Measurements from ENCODE around the gene IGSF23. TPM values are rescaled to one million over a fixed set of nuclear protein-coding genes. Genes with fewer than 3 reads are reported as not detected.

Gene IGSF23
- total RNA-seq, 6 donors from 2014 or later: not detected

DNA sequence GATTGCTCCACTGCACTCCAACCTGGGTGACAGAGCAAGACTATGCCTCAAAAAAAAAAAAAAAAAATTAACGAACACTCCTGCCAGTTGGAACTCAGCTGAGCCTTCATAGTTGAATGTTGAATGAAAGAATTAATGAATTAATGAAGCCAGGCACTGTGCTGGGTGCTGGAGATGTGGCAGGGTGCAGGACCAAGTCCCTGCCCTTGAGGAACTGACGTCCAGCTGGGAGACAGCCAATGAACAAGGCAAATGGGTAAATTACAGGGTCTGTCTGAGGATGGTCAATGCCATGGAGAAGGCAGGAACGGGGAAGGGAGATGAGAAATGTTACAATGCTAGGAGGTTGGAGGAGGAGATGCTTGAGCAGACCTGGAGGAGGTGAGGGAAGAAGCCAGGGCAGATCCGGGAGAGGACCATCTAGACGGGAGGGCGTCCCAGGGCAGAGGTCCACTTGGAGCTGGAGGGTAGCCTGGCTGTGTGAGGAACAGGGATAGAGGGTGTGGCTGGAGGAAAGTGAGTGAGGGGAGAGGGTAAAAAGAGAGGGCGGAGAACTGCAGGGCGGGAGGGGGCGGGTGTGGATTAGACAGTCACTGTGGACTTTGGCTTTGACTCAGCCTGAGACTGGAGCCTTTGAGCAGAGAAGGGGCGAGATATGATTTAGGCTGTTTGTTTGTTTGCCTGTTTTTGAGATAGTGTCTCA, 16.8 kb upstream of the IGSF23 start:
- Histone ChIP-seq H3K27me3 (no peaks in the 10 kb centered on the region), H3K36me3 (no peaks in the 10 kb centered on the region), H3K9me3 (no peaks in the 10 kb centered on the region), H3K4me1 (peaks cover 5 to 14% (median 13%) of the 10 kb centered on the region in 4 donors), H3K27ac (no peak overlapping the region), H3K4me3 (no peak overlapping the region)
- DNase-seq (no peak), ATAC-seq (ENCODE audit: low FRiP score in 2 of 2) (peak in 1 of 2 donors; percentile 56)
- TF ChIP-seq POLR2A (IDR thresholded peaks at IDR 0.05): no peak
- no peak for TF ChIP-seq POLR2AphosphoS5 (IDR thresholded peaks at IDR 0.05)
- TF ChIP-seq EP300 (IDR thresholded peaks at IDR 0.05): no peak
- TF ChIP-seq, protein P1, sequence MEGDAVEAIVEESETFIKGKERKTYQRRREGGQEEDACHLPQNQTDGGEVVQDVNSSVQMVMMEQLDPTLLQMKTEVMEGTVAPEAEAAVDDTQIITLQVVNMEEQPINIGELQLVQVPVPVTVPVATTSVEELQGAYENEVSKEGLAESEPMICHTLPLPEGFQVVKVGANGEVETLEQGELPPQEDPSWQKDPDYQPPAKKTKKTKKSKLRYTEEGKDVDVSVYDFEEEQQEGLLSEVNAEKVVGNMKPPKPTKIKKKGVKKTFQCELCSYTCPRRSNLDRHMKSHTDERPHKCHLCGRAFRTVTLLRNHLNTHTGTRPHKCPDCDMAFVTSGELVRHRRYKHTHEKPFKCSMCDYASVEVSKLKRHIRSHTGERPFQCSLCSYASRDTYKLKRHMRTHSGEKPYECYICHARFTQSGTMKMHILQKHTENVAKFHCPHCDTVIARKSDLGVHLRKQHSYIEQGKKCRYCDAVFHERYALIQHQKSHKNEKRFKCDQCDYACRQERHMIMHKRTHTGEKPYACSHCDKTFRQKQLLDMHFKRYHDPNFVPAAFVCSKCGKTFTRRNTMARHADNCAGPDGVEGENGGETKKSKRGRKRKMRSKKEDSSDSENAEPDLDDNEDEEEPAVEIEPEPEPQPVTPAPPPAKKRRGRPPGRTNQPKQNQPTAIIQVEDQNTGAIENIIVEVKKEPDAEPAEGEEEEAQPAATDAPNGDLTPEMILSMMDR (IDR thresholded peaks at IDR 0.05): no peak
- WGBS, 2 donors: 80% methylated on average over 10 of the region's 10 CpGs

DNA sequence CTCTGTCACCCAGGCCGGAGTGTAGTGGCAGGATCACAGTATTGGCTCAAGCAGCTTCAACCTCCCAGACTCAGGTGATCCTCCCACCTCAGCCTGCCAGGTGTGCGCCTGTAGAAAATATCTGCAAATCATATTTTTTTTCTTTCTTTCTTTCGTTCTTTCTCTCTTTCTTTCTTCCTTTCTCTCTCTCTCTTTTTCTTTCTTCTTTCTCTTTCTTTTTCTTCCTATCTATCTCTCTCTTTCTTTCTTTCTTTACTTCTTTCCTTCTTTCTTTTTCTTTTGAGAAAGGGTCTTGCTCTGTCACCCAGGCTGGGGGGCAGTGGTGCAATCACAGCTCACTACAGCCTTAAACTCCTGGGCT, 16.3 kb upstream of the IGSF23 start:
- peaks cover 5 to 14% (median 12%) of the 10 kb centered on the region in 4 donors for H3K4me1 ChIP-seq
- no peaks in the 10 kb centered on the region for H3K9me3 ChIP-seq
- no peaks in the 10 kb centered on the region for H3K36me3 ChIP-seq
- no peak overlapping the region for H3K27ac ChIP-seq
- TF ChIP-seq EP300 (IDR thresholded peaks at IDR 0.05): no peak
- no peak for TF ChIP-seq POLR2A (IDR thresholded peaks at IDR 0.05)
- TF ChIP-seq, protein P1 (IDR thresholded peaks at IDR 0.05): no peak
- no peak for TF ChIP-seq POLR2AphosphoS5 (IDR thresholded peaks at IDR 0.05)
- H3K27me3 ChIP-seq: no peaks in the 10 kb centered on the region
- 59 to 83% methylated on average over 3 of the region's 3 CpGs for WGBS, 2 donors
- H3K4me3 ChIP-seq: no peak overlapping the region
- ATAC-seq (ENCODE audit: low FRiP score in 2 of 2) (no peak), DNase-seq (no peak)

- peaks cover 0 to 14% (median 10%) of the 10 kb centered on the region in 4 donors for H3K4me1 ChIP-seq
- H3K27ac ChIP-seq: no peak overlapping the region
- H3K9me3 ChIP-seq: no peaks in the 10 kb centered on the region
- DNase-seq: no peak
- TF ChIP-seq, protein P1 (IDR thresholded peaks at IDR 0.05): no peak
- TF ChIP-seq POLR2AphosphoS5 (IDR thresholded peaks at IDR 0.05) (no peak), POLR2A (IDR thresholded peaks at IDR 0.05) (no peak), EP300 (IDR thresholded peaks at IDR 0.05) (no peak)
- ATAC-seq (ENCODE audit: low FRiP score in 2 of 2): no peak
- H3K4me3 ChIP-seq: no peak overlapping the region
- no peaks in the 10 kb centered on the region for H3K27me3 ChIP-seq
- H3K36me3 ChIP-seq: no peaks in the 10 kb centered on the region
These were observed 15.0 kb upstream of the IGSF23 start for GRCh38 chr19:44598355-44598754.

DNA sequence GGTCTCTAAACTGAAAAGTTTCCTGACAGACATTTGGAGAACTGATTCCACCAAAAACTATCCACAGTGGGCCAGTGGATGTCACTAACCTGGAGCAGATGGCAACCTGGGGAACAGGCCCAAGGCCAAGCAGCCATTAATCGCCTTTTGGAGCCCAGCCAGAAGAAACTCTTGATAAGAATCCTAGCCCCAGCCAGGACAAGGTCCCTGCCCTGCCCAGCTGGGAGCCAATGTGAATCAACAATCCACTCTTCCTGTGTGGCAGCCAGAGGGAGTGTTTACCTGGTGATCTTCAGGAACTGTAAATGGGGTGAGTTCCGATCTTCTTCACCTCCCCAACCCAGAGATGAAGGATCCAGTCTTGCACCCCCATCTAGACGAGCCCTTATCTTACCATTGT, 14.5 kb upstream of the IGSF23 start:
- no peaks in the 10 kb centered on the region for H3K36me3 ChIP-seq
- H3K27me3 ChIP-seq: no peaks in the 10 kb centered on the region
- H3K4me1 ChIP-seq: peaks cover 4 to 15% (median 11%) of the 10 kb centered on the region in 4 donors
- ATAC-seq (ENCODE audit: low FRiP score in 2 of 2): no peak
- H3K27ac ChIP-seq: no peak overlapping the region
- no peaks in the 10 kb centered on the region for H3K9me3 ChIP-seq
- no peak for DNase-seq
- H3K4me3 ChIP-seq: no peak overlapping the region
- no peak for TF ChIP-seq POLR2A (IDR thresholded peaks at IDR 0.05)
- TF ChIP-seq, protein P1 (IDR thresholded peaks at IDR 0.05): no peak
- no peak for TF ChIP-seq POLR2AphosphoS5 (IDR thresholded peaks at IDR 0.05)
- no peak for TF ChIP-seq EP300 (IDR thresholded peaks at IDR 0.05)
- WGBS, 2 donors: 57 to 69% methylated on average over 3 of the region's 3 CpGs

- DNase-seq: no peak
- H3K27ac ChIP-seq: no peak overlapping the region
- no peaks in the 10 kb centered on the region for H3K27me3 ChIP-seq
- no peak for ATAC-seq (ENCODE audit: low FRiP score in 2 of 2)
- 75 to 78% methylated on average over 4 of the region's 4 CpGs for WGBS, 2 donors
- no peaks in the 10 kb centered on the region for H3K9me3 ChIP-seq
- no peaks in the 10 kb centered on the region for H3K36me3 ChIP-seq
- TF ChIP-seq EP300 (IDR thresholded peaks at IDR 0.05) (no peak), POLR2AphosphoS5 (IDR thresholded peaks at IDR 0.05) (no peak), POLR2A (IDR thresholded peaks at IDR 0.05) (no peak)
- TF ChIP-seq, protein P1 (IDR thresholded peaks at IDR 0.05): no peak
- H3K4me1 ChIP-seq: peaks cover 6 to 26% (median 14%) of the 10 kb centered on the region in 4 donors
- no peak overlapping the region for H3K4me3 ChIP-seq
These were observed 12.9 kb upstream of the IGSF23 start for GRCh38 chr19:44600466-44600865.

Data from upper lobe of left lung (tissue), 6 donors.